GM23338 (cell line): ENCODE results near the gene INHBB. TPM values are rescaled to one million over a fixed set of nuclear protein-coding genes. Genes with fewer than 3 reads are reported as not detected.

Experiments
- ATAC-seq: fragments of 200-7000 bp; cut with Tn5 transposase; 3 replicates; pipeline ENCODE4 v1.9.1; 2020
- DNase-seq: peaks from one replicate; pipeline ENCODE4 v3.0.0-alpha.2; 2015; ENCODE audit warnings: low spot score
- H2AFZ ChIP-seq: fragments of 200-600 bp; sonication (generic); 2 replicates; pipeline ENCODE4 v1.8.0; 2016; ENCODE audit warnings: antibody characterized with exemption, mild to moderate bottlenecking, moderate library complexity
- H3F3A ChIP-seq: fragments of 200-600 bp; sonication (generic); replicated peaks from 2 replicates; pipeline ENCODE4 v1.8.0; 2017; ENCODE audit warnings: antibody characterized with exemption, mixed run types, low read depth
- H3K27ac ChIP-seq: fragments of 200-600 bp; sonication (generic); 2 replicates; pipeline ENCODE4 v1.6.1; 2016; ENCODE audit warnings: low read depth
- H3K27me3 ChIP-seq: fragments of 200-600 bp; sonication (generic); 2 replicates; pipeline ENCODE4 v1.8.0; 2016; ENCODE audit warnings: mild to moderate bottlenecking, mixed run types, moderate library complexity; ENCODE audit not compliant: insufficient read depth
- H3K36me3 ChIP-seq: fragments of 200-600 bp; sonication (generic); 2 replicates; pipeline ENCODE4 v1.8.0; 2016; ENCODE audit warnings: mild to moderate bottlenecking; ENCODE audit not compliant: insufficient read depth
- H3K4me1 ChIP-seq: fragments of 200-600 bp; sonication (generic); 2 replicates; pipeline ENCODE4 v1.8.0; 2016; ENCODE audit warnings: mild to moderate bottlenecking, moderate library complexity; ENCODE audit not compliant: insufficient read depth
- H3K4me2 ChIP-seq: fragments of 200-600 bp; sonication (generic); 2 replicates; pipeline ENCODE4 v1.7.1; 2017; ENCODE audit warnings: mixed run types
- H3K4me3 ChIP-seq: fragments of 200-600 bp; sonication (generic); 2 replicates; pipeline ENCODE4 v1.6.1; 2016; ENCODE audit warnings: mixed run types
- H3K79me2 ChIP-seq: fragments of 200-600 bp; sonication (generic); replicated peaks from 2 replicates; pipeline ENCODE4 v1.8.0; 2017; ENCODE audit warnings: mild to moderate bottlenecking; ENCODE audit not compliant: insufficient read depth
- H3K9me2 ChIP-seq: fragments of 200-600 bp; sonication (generic); 2 replicates; pipeline ENCODE4 v1.8.0; 2017; ENCODE audit not compliant: insufficient read depth
- H4K20me1 ChIP-seq: fragments of 200-600 bp; sonication (generic); replicated peaks from 2 replicates; pipeline ENCODE4 v1.8.0; 2017; ENCODE audit warnings: mild to moderate bottlenecking; ENCODE audit not compliant: insufficient read depth
- H3K27ac Mint-ChIP-seq: 2 replicates; pipeline ENCODE4 v1.8.0; 2020; ENCODE audit warnings: inconsistent platforms, mild to moderate bottlenecking, moderate library complexity, mixed read lengths
- H3K27me3 Mint-ChIP-seq: 3 replicates; pipeline ENCODE4 v1.8.0; 2022; ENCODE audit warnings: low read depth, mild to moderate bottlenecking, moderate library complexity, mixed read lengths, inconsistent platforms; ENCODE audit not compliant: insufficient read depth, poor library complexity
- H3K36me3 Mint-ChIP-seq: 3 replicates; pipeline ENCODE4 v1.8.0; 2021; ENCODE audit warnings: low read depth, mild to moderate bottlenecking, inconsistent platforms, moderate library complexity, mixed read lengths
- H3K4me1 Mint-ChIP-seq: 3 replicates; pipeline ENCODE4 v1.8.0; 2020; ENCODE audit warnings: mild to moderate bottlenecking, inconsistent platforms, mixed read lengths
- H3K4me3 Mint-ChIP-seq: 3 replicates; pipeline ENCODE4 v1.8.0; 2021; ENCODE audit warnings: moderate library complexity, mild to moderate bottlenecking, inconsistent platforms, mixed read lengths
- H3K9me3 Mint-ChIP-seq: 3 replicates; pipeline ENCODE4 v1.8.0; 2020; ENCODE audit warnings: moderate library complexity, mild to moderate bottlenecking, inconsistent platforms, mixed read lengths
- CREB1 ChIP-seq: fragments of 250-450 bp; sonication (Bioruptor Pico); IDR thresholded peaks from 2 replicates; pipeline ENCODE4 v1.5.0; 2020; ENCODE audit warnings: low read depth, mild to moderate bottlenecking, moderate library complexity
- EZH2 ChIP-seq: fragments of 200-600 bp; sonication (generic); IDR thresholded peaks from one replicate; pipeline ENCODE4 v1.8.0; 2017; ENCODE audit warnings: antibody characterized with exemption, mild to moderate bottlenecking, low read depth; ENCODE audit not compliant: unreplicated experiment
- EZH2phosphoT487 ChIP-seq: fragments of 200-600 bp; sonication (generic); IDR thresholded peaks from one replicate; pipeline ENCODE4 v1.8.1; 2018; ENCODE audit warnings: antibody characterized with exemption; ENCODE audit not compliant: unreplicated experiment
- JUNB ChIP-seq: IDR thresholded peaks from one replicate; pipeline ENCODE4 v1.6.1; 2016; ENCODE audit warnings: antibody characterized with exemption; ENCODE audit not compliant: unreplicated experiment
- NANOG ChIP-seq: IDR thresholded peaks from 2 replicates; pipeline ENCODE4 v1.6.1; 2016; ENCODE audit warnings: antibody characterized with exemption, borderline replicate concordance
- POLR2AphosphoS5 ChIP-seq: IDR thresholded peaks from 2 replicates; pipeline ENCODE4 v1.6.1; 2016; ENCODE audit warnings: antibody characterized with exemption, low read depth
- STAT1 ChIP-seq: IDR thresholded peaks from one replicate; pipeline ENCODE4 v1.6.1; 2016; ENCODE audit warnings: antibody characterized with exemption; ENCODE audit not compliant: unreplicated experiment
- ZNF114 ChIP-seq: fragments of 250-450 bp; sonication (Bioruptor Pico); IDR thresholded peaks from 2 replicates; pipeline ENCODE4 v1.5.0; 2020; ENCODE audit warnings: mild to moderate bottlenecking, moderate library complexity
- ZNF331 ChIP-seq: fragments of 250-450 bp; sonication (Bioruptor Pico); IDR thresholded peaks from 2 replicates; pipeline ENCODE4 v1.5.0; 2020; ENCODE audit warnings: low read depth, mild to moderate bottlenecking, moderate library complexity
- polyA plus RNA-seq: library from polyadenylated mRNA; unstranded; fragments of >200 nt; fragmentation: Nextera tagmentation; extraction: Ambion mirVana; gene quantifications from 2 replicates; pipeline ENCODE4 v1.2.1, GENCODE V29; 2016
- total RNA-seq: library from RNA; depleted of rRNA; stranded (reverse); fragments of >200 nt; shearing (Covaris generic); gene quantifications from 2 replicates; pipeline ENCODE4 v1.2.3, GENCODE V29; 2014
- TF ChIP-seq, protein P1 (sequence below): IDR thresholded peaks from one replicate; pipeline ENCODE4 v1.6.1; 2018; ENCODE audit warnings: antibody characterized with exemption; ENCODE audit not compliant: unreplicated experiment
- TF ChIP-seq, protein P2 (sequence below): IDR thresholded peaks from 2 replicates; pipeline ENCODE4 v1.6.1; 2016; ENCODE audit warnings: antibody characterized with exemption
- TF ChIP-seq, protein P3 (sequence below), 2 experiments: fragments of 200-600 bp in 1 of 2; sonication (generic) in 1 of 2; conservative IDR thresholded peaks; 2 replicates each; pipeline versions ENCODE4 v1.5.1 to v1.6.1; 2016 to 2017; ENCODE audit warnings: antibody characterized with exemption in 2 of 2, low read depth in 2 of 2, mild to moderate bottlenecking in 2 of 2, moderate library complexity in 1 of 2
- TF ChIP-seq, protein P4 (sequence below): fragments of 250-450 bp; sonication (Bioruptor Pico); IDR thresholded peaks from 2 replicates; pipeline ENCODE4 v1.5.0; 2020; ENCODE audit warnings: mild to moderate bottlenecking, moderate library complexity

Gene INHBB
- total and polyA plus RNA-seq, 2 experiments from 2014 or later: 0.21 TPM; not detected in 1

DNA sequence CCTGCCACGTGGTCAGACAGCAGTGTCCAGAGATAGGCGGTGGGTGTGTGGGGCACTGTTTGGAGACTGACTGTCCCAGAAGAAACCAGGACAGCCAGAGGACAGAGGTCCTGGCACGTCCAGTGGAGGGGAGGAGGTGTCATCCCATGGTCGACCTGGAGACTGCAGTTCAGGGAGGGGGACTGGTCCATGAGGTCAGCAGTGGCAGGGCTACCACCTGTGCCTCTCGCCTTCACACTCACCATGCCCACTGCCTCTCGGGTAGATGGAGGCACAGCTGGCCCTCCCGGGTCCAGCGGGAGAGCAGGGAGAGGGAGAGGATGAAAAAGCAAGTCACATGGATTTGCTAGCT, 53.9 kb downstream of the INHBB start:
- Mint-ChIP-seq H3K4me3 (no peak overlapping the region), H3K27me3 (peaks cover 25% of the 10 kb centered on the region), H3K9me3 (no peaks in the 10 kb centered on the region), H3K27ac (no peak overlapping the region), H3K36me3 (no peaks in the 10 kb centered on the region), H3K4me1 (peaks cover 11% of the 10 kb centered on the region)
- Histone ChIP-seq H3K36me3 (no peaks in the 10 kb centered on the region), H2AFZ (no peak overlapping the region), H3K4me1 (0 out of 2 replicates have a peak, but pooled peaks cover 6% of the 10 kb centered on the region), H3K4me2 (no peak overlapping the region), H4K20me1 (no peaks in the 10 kb centered on the region), H3K79me2 (no peaks in the 10 kb centered on the region), H3F3A (no peaks in the 10 kb centered on the region), H3K27ac (no peak overlapping the region), H3K9me2 (no peaks in the 10 kb centered on the region), H3K27me3 (no peaks in the 10 kb centered on the region), H3K4me3 (no peak overlapping the region)
- no peak for DNase-seq
- TF ChIP-seq ZNF114 (CRISPR knock-in tag) (no peak), POLR2AphosphoS5 (no peak), EZH2phosphoT487 (no peak), JUNB (no peak), CREB1 (CRISPR knock-in tag) (no peak), EZH2 (no peak), STAT1 (no peak), NANOG (no peak), ZNF331 (CRISPR knock-in tag) (no peak)
- TF ChIP-seq, protein P1, sequence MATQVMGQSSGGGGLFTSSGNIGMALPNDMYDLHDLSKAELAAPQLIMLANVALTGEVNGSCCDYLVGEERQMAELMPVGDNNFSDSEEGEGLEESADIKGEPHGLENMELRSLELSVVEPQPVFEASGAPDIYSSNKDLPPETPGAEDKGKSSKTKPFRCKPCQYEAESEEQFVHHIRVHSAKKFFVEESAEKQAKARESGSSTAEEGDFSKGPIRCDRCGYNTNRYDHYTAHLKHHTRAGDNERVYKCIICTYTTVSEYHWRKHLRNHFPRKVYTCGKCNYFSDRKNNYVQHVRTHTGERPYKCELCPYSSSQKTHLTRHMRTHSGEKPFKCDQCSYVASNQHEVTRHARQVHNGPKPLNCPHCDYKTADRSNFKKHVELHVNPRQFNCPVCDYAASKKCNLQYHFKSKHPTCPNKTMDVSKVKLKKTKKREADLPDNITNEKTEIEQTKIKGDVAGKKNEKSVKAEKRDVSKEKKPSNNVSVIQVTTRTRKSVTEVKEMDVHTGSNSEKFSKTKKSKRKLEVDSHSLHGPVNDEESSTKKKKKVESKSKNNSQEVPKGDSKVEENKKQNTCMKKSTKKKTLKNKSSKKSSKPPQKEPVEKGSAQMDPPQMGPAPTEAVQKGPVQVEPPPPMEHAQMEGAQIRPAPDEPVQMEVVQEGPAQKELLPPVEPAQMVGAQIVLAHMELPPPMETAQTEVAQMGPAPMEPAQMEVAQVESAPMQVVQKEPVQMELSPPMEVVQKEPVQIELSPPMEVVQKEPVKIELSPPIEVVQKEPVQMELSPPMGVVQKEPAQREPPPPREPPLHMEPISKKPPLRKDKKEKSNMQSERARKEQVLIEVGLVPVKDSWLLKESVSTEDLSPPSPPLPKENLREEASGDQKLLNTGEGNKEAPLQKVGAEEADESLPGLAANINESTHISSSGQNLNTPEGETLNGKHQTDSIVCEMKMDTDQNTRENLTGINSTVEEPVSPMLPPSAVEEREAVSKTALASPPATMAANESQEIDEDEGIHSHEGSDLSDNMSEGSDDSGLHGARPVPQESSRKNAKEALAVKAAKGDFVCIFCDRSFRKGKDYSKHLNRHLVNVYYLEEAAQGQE: no peak
- TF ChIP-seq, protein P2, sequence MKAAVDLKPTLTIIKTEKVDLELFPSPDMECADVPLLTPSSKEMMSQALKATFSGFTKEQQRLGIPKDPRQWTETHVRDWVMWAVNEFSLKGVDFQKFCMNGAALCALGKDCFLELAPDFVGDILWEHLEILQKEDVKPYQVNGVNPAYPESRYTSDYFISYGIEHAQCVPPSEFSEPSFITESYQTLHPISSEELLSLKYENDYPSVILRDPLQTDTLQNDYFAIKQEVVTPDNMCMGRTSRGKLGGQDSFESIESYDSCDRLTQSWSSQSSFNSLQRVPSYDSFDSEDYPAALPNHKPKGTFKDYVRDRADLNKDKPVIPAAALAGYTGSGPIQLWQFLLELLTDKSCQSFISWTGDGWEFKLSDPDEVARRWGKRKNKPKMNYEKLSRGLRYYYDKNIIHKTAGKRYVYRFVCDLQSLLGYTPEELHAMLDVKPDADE: no peak
- TF ChIP-seq, protein P3, sequence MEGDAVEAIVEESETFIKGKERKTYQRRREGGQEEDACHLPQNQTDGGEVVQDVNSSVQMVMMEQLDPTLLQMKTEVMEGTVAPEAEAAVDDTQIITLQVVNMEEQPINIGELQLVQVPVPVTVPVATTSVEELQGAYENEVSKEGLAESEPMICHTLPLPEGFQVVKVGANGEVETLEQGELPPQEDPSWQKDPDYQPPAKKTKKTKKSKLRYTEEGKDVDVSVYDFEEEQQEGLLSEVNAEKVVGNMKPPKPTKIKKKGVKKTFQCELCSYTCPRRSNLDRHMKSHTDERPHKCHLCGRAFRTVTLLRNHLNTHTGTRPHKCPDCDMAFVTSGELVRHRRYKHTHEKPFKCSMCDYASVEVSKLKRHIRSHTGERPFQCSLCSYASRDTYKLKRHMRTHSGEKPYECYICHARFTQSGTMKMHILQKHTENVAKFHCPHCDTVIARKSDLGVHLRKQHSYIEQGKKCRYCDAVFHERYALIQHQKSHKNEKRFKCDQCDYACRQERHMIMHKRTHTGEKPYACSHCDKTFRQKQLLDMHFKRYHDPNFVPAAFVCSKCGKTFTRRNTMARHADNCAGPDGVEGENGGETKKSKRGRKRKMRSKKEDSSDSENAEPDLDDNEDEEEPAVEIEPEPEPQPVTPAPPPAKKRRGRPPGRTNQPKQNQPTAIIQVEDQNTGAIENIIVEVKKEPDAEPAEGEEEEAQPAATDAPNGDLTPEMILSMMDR (conservative IDR thresholded peaks at IDR 0.05; ENCODE audit: low read depth in 2 of 2): no peak
- TF ChIP-seq, protein P4, sequence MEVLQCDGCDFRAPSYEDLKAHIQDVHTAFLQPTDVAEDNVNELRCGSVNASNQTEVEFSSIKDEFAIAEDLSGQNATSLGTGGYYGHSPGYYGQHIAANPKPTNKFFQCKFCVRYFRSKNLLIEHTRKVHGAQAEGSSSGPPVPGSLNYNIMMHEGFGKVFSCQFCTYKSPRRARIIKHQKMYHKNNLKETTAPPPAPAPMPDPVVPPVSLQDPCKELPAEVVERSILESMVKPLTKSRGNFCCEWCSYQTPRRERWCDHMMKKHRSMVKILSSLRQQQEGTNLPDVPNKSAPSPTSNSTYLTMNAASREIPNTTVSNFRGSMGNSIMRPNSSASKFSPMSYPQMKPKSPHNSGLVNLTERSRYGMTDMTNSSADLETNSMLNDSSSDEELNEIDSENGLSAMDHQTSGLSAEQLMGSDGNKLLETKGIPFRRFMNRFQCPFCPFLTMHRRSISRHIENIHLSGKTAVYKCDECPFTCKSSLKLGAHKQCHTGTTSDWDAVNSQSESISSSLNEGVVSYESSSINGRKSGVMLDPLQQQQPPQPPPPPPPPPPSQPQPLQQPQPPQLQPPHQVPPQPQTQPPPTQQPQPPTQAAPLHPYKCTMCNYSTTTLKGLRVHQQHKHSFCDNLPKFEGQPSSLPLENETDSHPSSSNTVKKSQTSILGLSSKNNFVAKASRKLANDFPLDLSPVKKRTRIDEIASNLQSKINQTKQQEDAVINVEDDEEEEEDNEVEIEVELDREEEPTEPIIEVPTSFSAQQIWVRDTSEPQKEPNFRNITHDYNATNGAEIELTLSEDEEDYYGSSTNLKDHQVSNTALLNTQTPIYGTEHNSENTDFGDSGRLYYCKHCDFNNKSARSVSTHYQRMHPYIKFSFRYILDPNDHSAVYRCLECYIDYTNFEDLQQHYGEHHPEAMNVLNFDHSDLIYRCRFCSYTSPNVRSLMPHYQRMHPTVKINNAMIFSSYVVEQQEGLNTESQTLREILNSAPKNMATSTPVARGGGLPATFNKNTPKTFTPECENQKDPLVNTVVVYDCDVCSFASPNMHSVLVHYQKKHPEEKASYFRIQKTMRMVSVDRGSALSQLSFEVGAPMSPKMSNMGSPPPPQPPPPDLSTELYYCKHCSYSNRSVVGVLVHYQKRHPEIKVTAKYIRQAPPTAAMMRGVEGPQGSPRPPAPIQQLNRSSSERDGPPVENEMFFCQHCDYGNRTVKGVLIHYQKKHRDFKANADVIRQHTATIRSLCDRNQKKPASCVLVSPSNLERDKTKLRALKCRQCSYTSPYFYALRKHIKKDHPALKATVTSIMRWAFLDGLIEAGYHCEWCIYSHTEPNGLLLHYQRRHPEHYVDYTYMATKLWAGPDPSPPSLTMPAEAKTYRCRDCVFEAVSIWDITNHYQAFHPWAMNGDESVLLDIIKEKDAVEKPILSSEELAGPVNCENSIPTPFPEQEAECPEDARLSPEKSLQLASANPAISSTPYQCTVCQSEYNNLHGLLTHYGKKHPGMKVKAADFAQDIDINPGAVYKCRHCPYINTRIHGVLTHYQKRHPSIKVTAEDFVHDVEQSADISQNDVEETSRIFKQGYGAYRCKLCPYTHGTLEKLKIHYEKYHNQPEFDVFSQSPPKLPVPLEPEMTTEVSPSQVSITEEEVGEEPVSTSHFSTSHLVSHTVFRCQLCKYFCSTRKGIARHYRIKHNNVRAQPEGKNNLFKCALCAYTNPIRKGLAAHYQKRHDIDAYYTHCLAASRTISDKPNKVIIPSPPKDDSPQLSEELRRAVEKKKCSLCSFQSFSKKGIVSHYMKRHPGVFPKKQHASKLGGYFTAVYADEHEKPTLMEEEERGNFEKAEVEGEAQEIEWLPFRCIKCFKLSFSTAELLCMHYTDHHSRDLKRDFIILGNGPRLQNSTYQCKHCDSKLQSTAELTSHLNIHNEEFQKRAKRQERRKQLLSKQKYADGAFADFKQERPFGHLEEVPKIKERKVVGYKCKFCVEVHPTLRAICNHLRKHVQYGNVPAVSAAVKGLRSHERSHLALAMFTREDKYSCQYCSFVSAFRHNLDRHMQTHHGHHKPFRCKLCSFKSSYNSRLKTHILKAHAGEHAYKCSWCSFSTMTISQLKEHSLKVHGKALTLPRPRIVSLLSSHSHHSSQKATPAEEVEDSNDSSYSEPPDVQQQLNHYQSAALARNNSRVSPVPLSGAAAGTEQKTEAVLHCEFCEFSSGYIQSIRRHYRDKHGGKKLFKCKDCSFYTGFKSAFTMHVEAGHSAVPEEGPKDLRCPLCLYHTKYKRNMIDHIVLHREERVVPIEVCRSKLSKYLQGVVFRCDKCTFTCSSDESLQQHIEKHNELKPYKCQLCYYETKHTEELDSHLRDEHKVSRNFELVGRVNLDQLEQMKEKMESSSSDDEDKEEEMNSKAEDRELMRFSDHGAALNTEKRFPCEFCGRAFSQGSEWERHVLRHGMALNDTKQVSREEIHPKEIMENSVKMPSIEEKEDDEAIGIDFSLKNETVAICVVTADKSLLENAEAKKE (CRISPR knock-in tag): no peak
- ATAC-seq: no peak
